GM19023 (cell line): ENCODE measurements around the gene BAIAP2.

Experiments used
- ATAC-seq: cut with Tn5 transposase; IDR thresholded peaks from one replicate; pipeline ENCODE4 v1.9.1; 2021; ENCODE audit warnings: mild to moderate bottlenecking, moderate library complexity; ENCODE audit not compliant: unreplicated experiment

Gene BAIAP2

GRCh38 chr17:81121841-81122733 lies 87.1 kb downstream of the BAIAP2 start:
- no peak for ATAC-seq

- no peak for ATAC-seq
These were observed 88.4 kb downstream of the BAIAP2 start for GRCh38 chr17:81123052-81124048.

- ATAC-seq, result no peak
These were observed 89.4 kb downstream of the BAIAP2 start for GRCh38 chr17:81124377-81124776.

GRCh38 chr17:81125573-81126081 lies 90.7 kb downstream of the BAIAP2 start:
- no peak for ATAC-seq

GRCh38 chr17:81126281-81127132 lies 91.6 kb downstream of the BAIAP2 start:
- ATAC-seq, result no peak

- no peak for ATAC-seq
These were observed 92.1 kb downstream of the BAIAP2 start for GRCh38 chr17:81127133-81127455.

- no peak for ATAC-seq
These were observed 92.7 kb downstream of the BAIAP2 start for GRCh38 chr17:81127526-81128177.

GRCh38 chr17:81128338-81128737 lies 93.4 kb downstream of the BAIAP2 start:
- ATAC-seq, result no peak

GRCh38 chr17:81128774-81129173 lies 93.8 kb downstream of the BAIAP2 start:
- no peak for ATAC-seq

- no peak for ATAC-seq
These were observed 94.3 kb downstream of the BAIAP2 start for GRCh38 chr17:81129289-81129688.

- no peak for ATAC-seq
These were observed 94.9 kb downstream of the BAIAP2 start for GRCh38 chr17:81129711-81130367.

- no peak for ATAC-seq
These were observed 95.7 kb downstream of the BAIAP2 start for GRCh38 chr17:81130385-81131361.

GRCh38 chr17:81131486-81132196 lies 96.7 kb downstream of the BAIAP2 start:
- ATAC-seq, result no peak

GRCh38 chr17:81132197-81132540 lies 97.2 kb downstream of the BAIAP2 start:
- no peak for ATAC-seq

- no peak for ATAC-seq
These were observed 98.1 kb downstream of the BAIAP2 start for GRCh38 chr17:81132770-81133723.

- no peak for ATAC-seq
These were observed 99.3 kb downstream of the BAIAP2 start for GRCh38 chr17:81134064-81134781.
